ENCODE data around the gene P4HB.

- no peak for TF ChIP-seq CTCF (IDR thresholded peaks at IDR 0.05)
- no peak for TF ChIP-seq POLR2A (IDR thresholded peaks at IDR 0.05)
Observed at GRCh38 chr17:81832608-81833159, 27.7 kb downstream of the P4HB start.

All from upper lobe of left lung (tissue), 4 donors.